ENCODE measurements around the gene AGPAT1.

Gene AGPAT1

GRCh38 chr6:32181148-32181702 is 5.3 kb upstream of the AGPAT1 start:
- Histone ChIP-seq H3K9me3 (no peaks in the 10 kb centered on the region), H3K27ac (peak overlapping the region; percentile 97), H3K36me3 (peaks cover 49% of the 10 kb centered on the region), H3K27me3 (no peaks in the 10 kb centered on the region), H3K4me1 (ENCODE audit: control insufficient read depth in 1 of 2, insufficient read depth in 1 of 2, low read depth in 1 of 2, low read length in 1 of 2) (peaks cover 32 to 46% of the 10 kb centered on the region in 2 experiments), H3K4me3 (ENCODE audit: low read depth in 1 of 2, low read length in 1 of 2) (no peak overlapping the region)
- TF ChIP-seq, protein P1, sequence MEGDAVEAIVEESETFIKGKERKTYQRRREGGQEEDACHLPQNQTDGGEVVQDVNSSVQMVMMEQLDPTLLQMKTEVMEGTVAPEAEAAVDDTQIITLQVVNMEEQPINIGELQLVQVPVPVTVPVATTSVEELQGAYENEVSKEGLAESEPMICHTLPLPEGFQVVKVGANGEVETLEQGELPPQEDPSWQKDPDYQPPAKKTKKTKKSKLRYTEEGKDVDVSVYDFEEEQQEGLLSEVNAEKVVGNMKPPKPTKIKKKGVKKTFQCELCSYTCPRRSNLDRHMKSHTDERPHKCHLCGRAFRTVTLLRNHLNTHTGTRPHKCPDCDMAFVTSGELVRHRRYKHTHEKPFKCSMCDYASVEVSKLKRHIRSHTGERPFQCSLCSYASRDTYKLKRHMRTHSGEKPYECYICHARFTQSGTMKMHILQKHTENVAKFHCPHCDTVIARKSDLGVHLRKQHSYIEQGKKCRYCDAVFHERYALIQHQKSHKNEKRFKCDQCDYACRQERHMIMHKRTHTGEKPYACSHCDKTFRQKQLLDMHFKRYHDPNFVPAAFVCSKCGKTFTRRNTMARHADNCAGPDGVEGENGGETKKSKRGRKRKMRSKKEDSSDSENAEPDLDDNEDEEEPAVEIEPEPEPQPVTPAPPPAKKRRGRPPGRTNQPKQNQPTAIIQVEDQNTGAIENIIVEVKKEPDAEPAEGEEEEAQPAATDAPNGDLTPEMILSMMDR (IDR thresholded peaks at IDR 0.05), result no peak

DNA sequence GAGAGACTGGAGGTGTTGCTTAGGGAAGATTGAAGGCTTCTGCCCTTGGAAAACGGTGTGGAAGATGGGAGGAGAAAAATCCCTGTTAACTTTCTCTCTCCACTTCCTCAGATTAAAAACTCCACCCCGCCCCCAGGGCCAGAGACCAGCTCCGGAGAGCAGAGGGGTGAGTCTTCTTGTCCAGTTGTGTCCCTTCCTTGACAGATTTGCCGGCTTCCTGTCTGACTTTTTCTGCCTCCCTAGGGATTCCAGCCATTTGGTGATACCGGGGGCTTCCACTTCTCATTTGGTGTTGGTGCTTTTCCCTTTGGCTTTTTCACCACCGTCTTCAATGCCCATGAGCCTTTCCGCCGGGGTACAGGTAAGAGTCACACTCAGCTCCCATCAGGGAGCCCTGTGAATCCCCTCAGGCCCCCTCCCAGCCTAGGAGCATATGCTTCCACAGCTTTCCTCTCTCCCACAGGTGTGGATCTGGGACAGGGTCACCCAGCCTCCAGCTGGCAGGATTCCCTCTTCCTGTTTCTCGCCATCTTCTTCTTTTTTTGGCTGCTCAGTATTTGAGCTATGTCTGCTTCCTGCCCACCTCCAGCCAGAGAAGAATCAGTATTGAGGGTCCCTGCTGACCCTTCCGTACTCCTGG is 4.0 kb upstream of the AGPAT1 start:
- Histone ChIP-seq H3K4me3 (ENCODE audit: low read depth in 1 of 2, low read length in 1 of 2) (no peak overlapping the region), H3K27ac (peak overlapping the region; percentile 97), H3K27me3 (no peaks in the 10 kb centered on the region), H3K9me3 (no peaks in the 10 kb centered on the region), H3K36me3 (peaks cover 41% of the 10 kb centered on the region), H3K4me1 (ENCODE audit: control insufficient read depth in 1 of 2, insufficient read depth in 1 of 2, low read depth in 1 of 2, low read length in 1 of 2) (peaks cover 38 to 53% of the 10 kb centered on the region in 2 experiments)
- TF ChIP-seq, protein P1 (IDR thresholded peaks at IDR 0.05), result no peak

GRCh38 chr6:32178547-32179440 is 2.9 kb upstream of the AGPAT1 start:
- H3K27me3 ChIP-seq, result no peaks in the 10 kb centered on the region
- H3K9me3 ChIP-seq, result no peaks in the 10 kb centered on the region
- H3K4me3 ChIP-seq (ENCODE audit: low read depth in 1 of 2, low read length in 1 of 2), result peak overlapping the region; percentile 75 to 92
- peaks cover 36% of the 10 kb centered on the region for H3K36me3 ChIP-seq
- TF ChIP-seq, protein P1 (IDR thresholded peaks at IDR 0.05), result no peak
- H3K27ac ChIP-seq, result peak overlapping the region; percentile 97
- H3K4me1 ChIP-seq (ENCODE audit: control insufficient read depth in 1 of 2, insufficient read depth in 1 of 2, low read depth in 1 of 2, low read length in 1 of 2), result peaks cover 40 to 49% of the 10 kb centered on the region in 2 experiments

GRCh38 chr6:32177788-32178546 is 2.1 kb upstream of the AGPAT1 start, which contains the start of gene RNF5:
TSS of gene RNF5 (plus strand) at chr6:32178405. CDS start at chr6:32178512, 107 bp downstream.
- Histone ChIP-seq H3K27ac (peak within 1 kb of the TSS; percentile 97), H3K27me3 (no peaks in the 10 kb centered on the region), H3K36me3 (peaks cover 27% of the 10 kb centered on the region), H3K4me3 (ENCODE audit: low read depth in 1 of 2, low read length in 1 of 2) (peak within 1 kb of the TSS; percentile 75 to 92), H3K9me3 (no peaks in the 10 kb centered on the region), H3K4me1 (ENCODE audit: control insufficient read depth in 1 of 2, insufficient read depth in 1 of 2, low read depth in 1 of 2, low read length in 1 of 2) (peaks cover 44 to 56% of the 10 kb centered on the region in 2 experiments)
- TF ChIP-seq, protein P1 (IDR thresholded peaks at IDR 0.05), result no peak

GRCh38 chr6:32177183-32177787 is 1.4 kb upstream of the AGPAT1 start:
- Histone ChIP-seq H3K27ac (peak overlapping the region; percentile 97), H3K4me3 (ENCODE audit: low read depth in 1 of 2, low read length in 1 of 2) (peak overlapping the region; percentile 75 to 92), H3K36me3 (peaks cover 20% of the 10 kb centered on the region), H3K4me1 (ENCODE audit: control insufficient read depth in 1 of 2, insufficient read depth in 1 of 2, low read depth in 1 of 2, low read length in 1 of 2) (peaks cover 50 to 58% of the 10 kb centered on the region in 2 experiments), H3K27me3 (no peaks in the 10 kb centered on the region), H3K9me3 (no peaks in the 10 kb centered on the region)
- TF ChIP-seq, protein P1 (IDR thresholded peaks at IDR 0.05), result no peak

Measured in neutrophil (primary cell).